Activated T-cell treated with anti-CD3 and anti-CD28 coated beads for 24 hours (primary cell): ENCODE results near the gene PCLO.
"Not testable (repeated sequence)": the region's sequence is repeated elsewhere in the genome, so short reads cannot be mapped to it uniquely, and the experiment has no call there.

ENCODE experiments used
- DNase-seq: peaks from one replicate; pipeline ENCODE4 v3.0.0-alpha.2; 2020; ENCODE audit warnings: low read depth

The PCLO gene

GRCh38 chr7:82961240-82961639 is 201.4 kb downstream of the PCLO start:
- DNase-seq: no peak

GRCh38 chr7:82959528-82959927 is 203.2 kb downstream of the PCLO start:
- DNase-seq: no peak

GRCh38 chr7:82957521-82957920 is 205.2 kb downstream of the PCLO start:
- no peak for DNase-seq

GRCh38 chr7:82953324-82954027 is 209.2 kb downstream of the PCLO start:
- no peak for DNase-seq

GRCh38 chr7:82950436-82950835 is 212.2 kb downstream of the PCLO start:
- no peak for DNase-seq

- DNase-seq: no peak
These were observed 217.2 kb downstream of the PCLO start for GRCh38 chr7:82945480-82945879.

- DNase-seq: no peak
These were observed 217.6 kb downstream of the PCLO start for GRCh38 chr7:82945056-82945455.

GRCh38 chr7:82932516-82932915 is 230.2 kb downstream of the PCLO start:
- no peak for DNase-seq

- DNase-seq: no peak
These were observed 236.2 kb downstream of the PCLO start for GRCh38 chr7:82926477-82926876.

GRCh38 chr7:82925331-82925730 is 237.4 kb downstream of the PCLO start:
- no peak for DNase-seq

GRCh38 chr7:82906502-82906901 is 256.2 kb downstream of the PCLO start:
- no peak for DNase-seq

- DNase-seq: no peak
These were observed 257.8 kb downstream of the PCLO start for GRCh38 chr7:82904871-82905270.

GRCh38 chr7:82901098-82901497 is 261.6 kb downstream of the PCLO start:
- DNase-seq: not testable (repeated sequence)

GRCh38 chr7:82897500-82897899 is 265.2 kb downstream of the PCLO start:
- DNase-seq: no peak

- DNase-seq: not testable (repeated sequence)
These were observed 268.3 kb downstream of the PCLO start for GRCh38 chr7:82894341-82894740.

GRCh38 chr7:82886324-82886723 is 276.4 kb downstream of the PCLO start:
- DNase-seq: no peak

GRCh38 chr7:82865856-82866255 is 296.8 kb downstream of the PCLO start:
- no peak for DNase-seq

GRCh38 chr7:82859106-82859850 is 303.4 kb downstream of the PCLO start:
- DNase-seq: no peak

- no peak for DNase-seq
These were observed 311.6 kb downstream of the PCLO start for GRCh38 chr7:82851121-82851520.

- no peak for DNase-seq
These were observed 320.9 kb downstream of the PCLO start for GRCh38 chr7:82841828-82842227.

GRCh38 chr7:82840061-82840460 is 322.6 kb downstream of the PCLO start:
- DNase-seq: no peak

- no peak for DNase-seq
These were observed 323.1 kb downstream of the PCLO start for GRCh38 chr7:82839555-82839954.

- DNase-seq: no peak
These were observed 323.6 kb downstream of the PCLO start for GRCh38 chr7:82839063-82839462.

- no peak for DNase-seq
These were observed 324.4 kb downstream of the PCLO start for GRCh38 chr7:82838314-82838713.
